GM19328 (cell line): ENCODE data around the gene PODXL.

Source experiments
- ATAC-seq: cut with Tn5 transposase; IDR thresholded peaks from one replicate; pipeline ENCODE4 v1.9.1; 2021; ENCODE audit warnings: mild to moderate bottlenecking, moderate library complexity; ENCODE audit not compliant: unreplicated experiment

The PODXL gene

GRCh38 chr7:131556053-131556908 lies at the start of gene PODXL:
Gene PODXL (minus strand): TSS chr7:131556628. CDS start chr7:131556359, 269 bp downstream.
- ATAC-seq: peak; percentile 82

DNA sequence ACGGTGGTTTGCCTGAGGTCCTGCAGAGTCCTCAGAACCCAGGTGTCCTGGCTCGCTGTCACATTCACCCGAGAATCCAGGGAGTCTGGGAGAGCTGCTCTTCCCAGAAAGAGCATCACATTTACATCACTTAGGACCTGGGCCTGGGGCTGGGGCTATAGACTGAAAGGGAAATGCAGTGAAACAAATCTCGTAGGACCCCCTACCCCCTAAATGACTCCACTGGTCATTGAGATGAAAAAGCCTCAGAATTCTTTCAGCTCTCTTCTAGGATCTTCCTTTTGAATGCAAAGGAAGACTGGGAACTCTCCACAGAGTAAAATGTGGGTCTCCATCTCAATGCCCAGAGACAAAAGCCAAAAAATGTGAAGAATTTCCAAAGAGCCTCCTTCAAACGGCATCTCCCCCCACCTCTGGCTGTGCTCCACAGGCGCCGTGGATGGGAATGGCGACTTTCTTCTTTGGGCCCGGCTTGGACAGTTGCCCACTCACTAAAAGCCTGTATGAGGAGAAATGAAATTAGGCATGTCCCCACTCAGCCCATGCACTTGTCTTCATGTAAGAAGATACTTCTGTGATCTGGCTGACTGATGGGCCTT lies 49.0 kb upstream of the PODXL start:
- ATAC-seq: no peak

- no peak for ATAC-seq
Measured at GRCh38 chr7:131604841-131605279, 48.4 kb upstream of the PODXL start.

DNA sequence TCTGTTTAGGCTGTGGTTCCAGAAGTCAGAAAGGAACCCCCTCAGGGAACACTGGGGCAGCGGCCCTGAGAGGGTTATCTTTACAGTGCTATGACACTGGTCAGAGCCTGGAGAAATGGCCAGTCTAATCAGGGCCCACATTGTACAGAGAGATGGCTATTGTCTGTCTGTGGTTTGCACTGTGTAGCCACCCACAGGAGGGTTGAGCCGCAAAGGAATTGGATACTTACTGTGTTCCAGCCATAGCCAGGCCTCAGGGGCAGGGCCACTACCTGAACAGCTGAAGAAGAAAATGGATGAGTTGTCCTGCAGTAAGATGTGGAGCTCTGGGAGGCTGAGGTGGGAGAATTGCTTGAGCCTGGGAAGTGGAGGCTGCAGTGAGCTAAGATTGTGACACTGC lies 47.5 kb upstream of the PODXL start:
- ATAC-seq: no peak

- ATAC-seq: no peak
Measured at GRCh38 chr7:131602994-131603372, 46.6 kb upstream of the PODXL start.

DNA sequence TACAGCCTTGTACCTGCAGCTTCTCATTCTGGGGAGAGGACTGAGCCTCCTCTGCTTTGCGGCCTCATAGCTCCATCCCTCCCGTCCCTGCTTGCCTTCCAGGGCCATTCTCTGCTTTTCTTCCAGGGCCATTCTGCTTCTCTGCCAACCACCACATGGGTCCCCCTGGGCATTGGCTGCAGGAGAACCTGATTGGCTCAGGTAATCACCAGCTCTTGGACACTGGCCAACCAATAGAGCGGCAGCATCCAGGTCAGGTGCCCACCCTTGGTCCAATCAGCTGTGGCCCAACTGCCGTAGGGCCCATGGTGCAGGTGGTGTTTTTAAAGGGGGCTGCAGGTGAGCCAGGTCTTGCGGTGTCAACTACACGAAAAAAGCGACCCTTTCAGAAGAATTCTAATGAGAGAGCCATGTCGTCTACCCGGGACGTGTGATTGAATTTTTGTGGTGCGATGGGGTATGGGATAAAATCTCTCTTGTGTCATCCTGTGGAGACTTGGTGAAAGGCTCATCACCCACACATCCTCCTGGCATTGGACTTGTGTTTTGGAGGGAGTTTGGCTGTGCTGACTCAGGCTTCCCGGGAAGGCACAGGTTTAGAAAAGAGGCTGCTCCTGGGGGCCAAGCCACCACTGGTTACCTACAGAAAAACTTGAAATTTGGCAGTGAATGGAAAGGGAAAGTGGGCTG lies 46.0 kb upstream of the PODXL start:
- ATAC-seq: no peak

DNA sequence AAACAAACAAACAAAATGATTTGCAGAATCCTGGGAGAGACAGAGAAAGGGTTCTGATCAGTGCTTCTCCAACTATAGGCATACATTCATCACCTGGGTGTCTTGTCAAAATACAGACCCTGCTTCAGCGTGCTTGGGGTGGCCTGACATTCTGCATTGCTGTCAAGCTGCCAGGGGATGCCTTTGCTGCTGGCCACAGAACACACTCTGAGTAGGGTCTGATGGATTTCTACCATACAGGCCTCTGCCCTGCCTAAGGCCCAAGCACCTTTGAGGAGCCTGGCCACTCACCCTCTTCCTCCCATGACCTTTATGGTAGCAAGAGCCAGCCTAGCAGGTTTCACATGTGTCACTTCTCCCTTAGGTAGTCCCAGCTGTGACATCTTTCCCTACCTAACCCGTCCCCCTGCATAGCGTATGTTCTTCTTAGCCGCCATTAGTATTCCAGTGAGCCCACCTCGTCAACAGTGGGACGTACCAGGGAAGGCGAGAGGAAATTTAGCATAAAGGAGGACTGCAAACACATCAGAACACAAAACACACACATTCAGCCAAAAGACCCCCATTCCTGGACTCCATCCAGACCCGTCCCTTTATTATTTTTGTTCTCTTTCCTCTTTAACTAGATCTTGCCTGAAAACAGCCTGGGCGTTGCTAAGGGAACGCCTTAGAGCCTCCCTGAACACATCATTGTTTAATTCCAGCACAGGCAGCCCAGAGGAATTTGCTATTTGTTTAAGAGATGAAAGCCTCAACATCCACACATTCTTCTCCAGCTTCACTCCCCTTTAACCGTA lies 43.9 kb upstream of the PODXL start:
- no peak for ATAC-seq

DNA sequence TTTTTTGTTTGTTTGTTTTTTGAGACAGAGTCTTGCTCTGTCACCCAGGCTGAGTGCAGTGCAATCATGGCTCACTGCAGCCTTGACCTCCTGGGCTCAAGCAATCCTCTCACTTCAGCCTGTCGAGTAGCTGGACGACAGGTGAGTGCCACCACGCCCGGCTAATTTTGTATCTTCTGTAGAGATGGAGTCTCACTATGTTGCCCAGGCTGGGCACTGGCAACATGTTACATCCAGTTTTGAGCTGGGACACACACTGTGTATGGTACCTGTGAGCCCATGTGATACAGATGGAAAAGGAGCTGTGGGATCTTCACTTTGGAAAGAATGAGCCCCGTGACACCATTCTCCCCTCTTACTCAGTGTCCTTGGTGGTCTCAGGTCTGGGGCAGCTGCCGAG lies 40.4 kb upstream of the PODXL start:
- ATAC-seq: no peak

- no peak for ATAC-seq
Measured at GRCh38 chr7:131595699-131596098, 39.3 kb upstream of the PODXL start.

- no peak for ATAC-seq
Measured at GRCh38 chr7:131591687-131592319, 35.4 kb upstream of the PODXL start.

DNA sequence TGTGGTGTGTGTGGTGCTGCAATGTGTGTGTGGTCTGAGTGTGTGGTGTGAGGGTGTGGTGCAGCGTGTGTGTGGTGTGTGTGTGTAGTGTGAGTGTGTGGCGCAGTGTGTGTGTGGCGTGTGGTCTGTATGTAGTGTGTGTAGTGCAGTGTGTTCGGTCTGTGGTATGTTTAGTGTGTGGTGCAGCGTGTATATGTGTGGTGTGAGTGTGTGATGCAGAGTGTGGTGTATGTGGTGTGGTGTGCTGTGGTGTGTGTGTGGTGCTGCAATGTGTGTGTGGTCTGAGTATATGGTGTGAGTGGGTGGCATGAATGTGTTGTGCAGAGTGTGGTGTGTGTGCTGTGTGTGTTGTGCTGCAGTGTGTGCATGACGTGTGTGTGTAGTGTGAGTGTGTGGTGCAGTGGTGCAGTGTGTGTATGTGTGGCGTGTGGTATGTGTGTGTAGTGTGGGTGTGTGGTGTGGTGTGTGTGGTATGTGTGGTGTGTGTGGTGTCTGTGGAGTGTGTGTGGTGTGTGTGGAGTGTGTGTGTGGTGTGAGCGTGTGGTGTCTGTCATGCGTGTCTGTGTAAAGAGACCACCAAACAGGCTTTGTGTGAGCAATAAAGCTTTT lies 31.0 kb upstream of the PODXL start:
- no peak for ATAC-seq

DNA sequence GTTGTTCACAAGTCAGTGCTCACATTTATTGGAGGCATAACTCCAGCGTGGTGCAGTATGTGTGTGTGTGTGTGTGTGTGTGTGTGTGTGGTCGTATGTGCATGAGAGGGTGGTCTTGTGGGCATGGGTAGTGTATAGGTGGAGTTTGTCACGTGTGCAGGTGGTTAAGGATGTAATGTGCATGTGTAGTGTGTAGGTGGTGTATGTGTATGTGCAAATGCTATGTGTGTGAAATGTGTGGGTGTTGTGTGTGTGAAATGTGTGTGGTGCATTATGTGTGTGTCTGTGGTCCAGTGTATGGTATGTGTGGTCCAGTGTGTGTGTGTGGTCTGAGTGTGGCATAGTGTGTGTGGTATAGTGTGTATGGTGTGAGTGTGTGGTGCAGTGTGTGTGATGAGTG lies 30.3 kb upstream of the PODXL start:
- no peak for ATAC-seq

DNA sequence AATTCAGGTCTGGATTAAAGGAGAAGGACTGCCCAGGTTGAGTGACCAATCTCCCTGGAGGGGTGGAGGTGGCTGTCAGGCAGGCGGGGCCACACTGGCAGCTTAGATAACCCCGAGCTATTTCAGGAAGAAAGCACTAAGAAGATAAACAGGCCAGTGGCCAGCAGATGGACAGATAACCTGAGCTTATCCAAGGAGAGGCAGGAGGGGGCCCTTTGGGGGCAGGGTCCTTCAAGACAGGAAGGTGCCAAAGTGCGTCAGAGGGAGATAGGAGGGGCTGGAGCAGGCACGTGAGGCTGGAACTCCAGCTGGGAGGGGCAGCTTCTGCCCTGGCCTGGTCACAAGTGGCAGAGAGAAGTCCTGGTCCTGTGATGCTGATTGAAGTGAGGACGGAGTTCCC lies 29.8 kb upstream of the PODXL start:
- ATAC-seq: no peak

DNA sequence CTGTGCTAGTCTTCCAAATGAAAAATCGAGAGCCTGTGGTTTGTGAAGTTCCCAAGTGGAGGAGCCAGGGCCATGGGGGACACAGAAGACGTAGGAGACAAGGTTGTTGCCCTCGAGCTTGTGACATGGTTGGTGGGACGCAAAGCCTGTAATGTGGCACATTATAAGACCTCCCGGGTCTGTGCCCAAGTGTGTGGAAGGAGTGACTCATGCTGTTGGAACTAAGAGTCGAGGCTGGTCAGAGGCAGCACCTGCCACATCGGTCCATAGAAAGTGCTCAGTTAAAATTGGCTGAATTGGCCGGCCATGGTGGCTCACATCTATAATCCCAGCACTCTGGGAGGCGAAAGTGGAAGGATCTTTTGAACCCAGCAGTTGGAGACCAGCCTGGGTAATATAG lies 27.0 kb upstream of the PODXL start:
- no peak for ATAC-seq

DNA sequence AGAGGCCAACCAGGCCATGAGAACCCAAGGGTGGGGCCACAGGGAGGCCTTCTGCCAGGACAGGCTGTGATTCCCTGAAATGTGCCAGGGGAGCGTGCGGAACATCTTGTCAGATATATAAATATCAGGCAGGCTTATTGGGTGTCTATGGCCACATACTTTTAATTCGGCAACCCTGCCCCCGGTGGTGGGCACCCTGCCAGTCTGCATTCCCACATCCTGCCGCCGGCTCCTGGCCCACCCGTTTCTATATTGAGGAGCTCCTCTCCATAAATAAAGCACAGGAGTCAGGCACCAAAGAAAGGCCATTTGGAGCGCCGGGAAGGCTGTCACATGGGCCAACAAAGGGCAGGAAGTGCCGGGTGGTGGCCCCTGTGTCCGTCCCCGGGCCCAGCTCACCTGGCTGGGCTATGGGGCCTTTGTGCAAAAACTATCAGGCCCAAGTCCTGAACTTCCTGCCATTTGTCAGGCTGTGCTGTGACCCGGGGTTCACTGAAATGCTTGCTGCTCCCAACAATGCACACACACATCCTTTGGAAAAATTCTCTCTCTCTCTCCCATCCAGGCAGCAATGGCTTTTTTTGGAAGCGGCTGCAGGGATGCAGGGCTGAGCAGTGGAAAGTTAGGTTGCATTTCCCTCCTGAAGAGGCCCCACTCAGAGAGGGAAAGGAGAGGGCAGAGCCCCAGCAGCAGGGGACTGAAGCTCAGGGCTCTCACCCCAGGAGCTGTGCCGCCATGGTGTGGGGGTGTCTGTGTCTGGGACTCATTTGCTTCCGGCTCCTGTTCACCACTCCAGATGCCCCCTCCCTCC lies 25.0 kb upstream of the PODXL start:
- ATAC-seq: no peak

DNA sequence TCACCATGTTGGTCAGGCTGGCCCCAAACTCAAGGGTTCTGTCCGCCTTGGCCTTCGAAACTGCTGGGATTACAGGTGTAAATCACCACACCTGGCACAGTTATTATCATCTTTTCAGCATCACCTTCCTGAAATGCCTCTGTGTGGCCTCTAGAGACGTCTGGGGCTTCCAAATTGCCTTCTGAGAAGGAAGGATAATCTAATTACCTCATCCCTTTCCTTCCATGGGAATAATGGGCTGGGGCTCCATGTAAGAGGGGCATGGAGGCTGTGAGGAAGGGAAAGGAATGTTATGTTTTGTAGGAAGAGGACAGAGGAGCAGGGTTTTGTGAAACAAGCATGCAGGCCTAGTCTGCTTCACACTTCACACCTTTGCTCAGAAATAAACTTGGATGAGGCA lies 22.2 kb upstream of the PODXL start:
- no peak for ATAC-seq

- ATAC-seq: no peak
Measured at GRCh38 chr7:131574741-131575140, 18.3 kb upstream of the PODXL start.

- ATAC-seq: no peak
Measured at GRCh38 chr7:131570401-131570800, 14.0 kb upstream of the PODXL start.

- ATAC-seq: no peak
Measured at GRCh38 chr7:131568970-131569369, 12.5 kb upstream of the PODXL start.
